Stimulated activated CD8-positive, alpha-beta memory T cell treated with anti-CD3 and anti-CD28 coated beads, Interleukin-15, amount 100 ng/mL, for 48 hours (primary cell): Measurements from ENCODE around the gene CUTA.
"Not testable (repeated sequence)": the region's sequence is repeated elsewhere in the genome, so short reads cannot be mapped to it uniquely, and the experiment has no call there.

Experiments
- DNase-seq, 2 donors: peaks; one replicate each; pipeline ENCODE4 v3.0.0-alpha.2; 2020; ENCODE audit warnings: low read depth in 2 of 2

Gene CUTA

GRCh38 chr6:33372526-33373123 is 45.3 kb downstream of the CUTA start:
- DNase-seq = no peak

GRCh38 chr6:33371901-33372300 is 46.0 kb downstream of the CUTA start:
- not testable (repeated sequence) for DNase-seq

DNA sequence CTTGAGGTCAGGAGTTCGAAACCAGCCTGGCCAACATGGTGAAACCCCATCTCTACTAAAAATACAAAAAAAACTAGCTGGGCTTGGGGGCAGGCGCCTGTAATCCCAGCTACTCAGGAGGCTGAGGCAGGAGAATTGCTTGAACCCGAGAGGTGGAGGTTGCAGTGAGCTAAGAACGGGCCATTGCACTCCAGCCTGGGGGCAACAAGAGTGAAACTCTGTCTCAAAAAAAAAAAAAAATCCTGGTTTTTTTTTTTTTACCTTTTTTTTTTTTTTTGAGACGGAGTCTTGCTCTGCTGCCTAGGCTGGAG is 50.2 kb downstream of the CUTA start:
- not testable (repeated sequence) for DNase-seq

- no peak for DNase-seq
Measured at GRCh38 chr6:33367009-33367714, 50.7 kb downstream of the CUTA start.
